GM12874 (cell line): ENCODE data around the gene MATR3.

Experiments used
- TF ChIP-seq, protein P1 (sequence below): IDR thresholded peaks from 2 replicates; pipeline ENCODE4 v1.5.1; 2011; ENCODE audit warnings: low read depth, mild to moderate bottlenecking, control low read depth, low read length, moderate library complexity; ENCODE audit not compliant: insufficient read depth

MATR3 gene

DNA sequence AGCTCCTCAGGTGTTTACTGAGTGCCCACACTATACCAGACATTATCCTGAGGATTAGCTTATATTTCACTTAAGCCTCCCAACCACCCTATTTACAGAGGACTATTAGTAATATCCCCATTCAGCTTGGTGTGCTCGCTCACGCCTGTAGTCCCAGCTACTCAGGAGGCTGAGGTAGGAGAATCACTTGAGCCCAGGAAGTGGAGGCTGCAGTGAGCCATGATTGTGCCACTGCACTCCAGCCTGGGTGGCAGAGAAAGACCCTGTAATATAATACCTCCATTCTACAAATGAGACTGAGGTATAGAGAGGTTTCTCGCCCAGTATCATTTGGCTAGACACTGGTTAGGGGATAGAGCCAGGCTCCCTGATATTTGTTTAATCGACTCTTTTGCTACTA, 18.0 kb upstream of the MATR3 start:
- TF ChIP-seq, protein P1, sequence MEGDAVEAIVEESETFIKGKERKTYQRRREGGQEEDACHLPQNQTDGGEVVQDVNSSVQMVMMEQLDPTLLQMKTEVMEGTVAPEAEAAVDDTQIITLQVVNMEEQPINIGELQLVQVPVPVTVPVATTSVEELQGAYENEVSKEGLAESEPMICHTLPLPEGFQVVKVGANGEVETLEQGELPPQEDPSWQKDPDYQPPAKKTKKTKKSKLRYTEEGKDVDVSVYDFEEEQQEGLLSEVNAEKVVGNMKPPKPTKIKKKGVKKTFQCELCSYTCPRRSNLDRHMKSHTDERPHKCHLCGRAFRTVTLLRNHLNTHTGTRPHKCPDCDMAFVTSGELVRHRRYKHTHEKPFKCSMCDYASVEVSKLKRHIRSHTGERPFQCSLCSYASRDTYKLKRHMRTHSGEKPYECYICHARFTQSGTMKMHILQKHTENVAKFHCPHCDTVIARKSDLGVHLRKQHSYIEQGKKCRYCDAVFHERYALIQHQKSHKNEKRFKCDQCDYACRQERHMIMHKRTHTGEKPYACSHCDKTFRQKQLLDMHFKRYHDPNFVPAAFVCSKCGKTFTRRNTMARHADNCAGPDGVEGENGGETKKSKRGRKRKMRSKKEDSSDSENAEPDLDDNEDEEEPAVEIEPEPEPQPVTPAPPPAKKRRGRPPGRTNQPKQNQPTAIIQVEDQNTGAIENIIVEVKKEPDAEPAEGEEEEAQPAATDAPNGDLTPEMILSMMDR, result no peak

DNA sequence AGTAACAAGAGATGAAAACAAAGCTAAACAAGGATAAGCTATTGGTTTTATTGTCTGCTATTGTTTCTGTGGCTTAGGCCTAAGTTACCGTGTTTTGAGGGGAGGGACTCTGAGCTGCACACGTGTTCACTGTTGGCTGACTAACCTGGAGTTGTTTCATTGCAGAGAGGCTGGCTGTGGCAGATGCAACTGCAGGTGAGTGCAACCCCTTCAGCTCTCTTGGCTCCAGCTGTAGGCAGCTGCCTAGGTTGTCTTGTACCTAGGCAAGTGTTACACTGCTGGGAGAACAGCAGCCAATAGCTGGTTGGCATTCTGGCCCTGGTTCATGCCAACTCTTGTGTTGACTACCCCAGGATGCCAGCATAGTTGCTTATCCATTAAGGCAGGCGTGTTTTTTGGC, 17.6 kb upstream of the MATR3 start:
- TF ChIP-seq, protein P1, result no peak

DNA sequence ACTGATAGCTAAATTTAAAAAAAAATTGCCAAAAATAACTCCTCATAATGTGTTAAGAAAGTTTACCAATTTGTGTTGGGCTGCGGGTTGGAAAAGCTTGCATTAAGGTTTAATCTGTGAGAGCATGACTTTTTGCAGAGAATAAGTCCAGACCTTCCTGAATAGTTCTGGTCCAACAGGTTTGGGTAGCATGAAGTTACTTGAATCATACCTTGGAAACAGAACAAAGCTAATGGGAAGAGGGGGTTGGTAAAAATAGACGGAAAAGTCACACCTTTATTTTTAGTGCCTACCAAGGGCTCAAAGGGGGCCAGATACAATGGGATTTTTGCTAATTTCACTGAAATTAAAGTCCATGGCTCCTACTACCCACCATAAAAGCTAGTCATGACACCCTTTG, 17.1 kb upstream of the MATR3 start:
- TF ChIP-seq, protein P1, result no peak

DNA sequence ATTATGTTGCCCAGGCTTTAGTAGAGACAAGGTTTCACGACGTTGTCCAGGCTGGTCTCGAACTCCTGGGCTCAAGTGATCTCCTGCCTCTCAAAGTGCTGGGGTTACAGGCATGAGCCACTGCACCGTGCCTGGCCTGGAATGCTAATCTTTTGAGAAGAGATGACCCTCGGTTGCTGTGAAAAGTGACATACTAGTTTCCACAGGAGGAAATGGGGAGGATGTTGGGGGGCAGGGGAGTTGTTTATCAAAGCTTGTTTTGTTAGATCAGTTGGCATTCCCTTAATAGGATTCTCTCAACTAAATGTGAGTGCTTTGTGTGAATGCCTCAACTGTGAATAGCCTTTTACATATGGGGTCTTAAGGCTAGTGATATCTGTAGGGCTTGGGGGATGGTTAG, 16.4 kb upstream of the MATR3 start:
- TF ChIP-seq, protein P1, result no peak

DNA sequence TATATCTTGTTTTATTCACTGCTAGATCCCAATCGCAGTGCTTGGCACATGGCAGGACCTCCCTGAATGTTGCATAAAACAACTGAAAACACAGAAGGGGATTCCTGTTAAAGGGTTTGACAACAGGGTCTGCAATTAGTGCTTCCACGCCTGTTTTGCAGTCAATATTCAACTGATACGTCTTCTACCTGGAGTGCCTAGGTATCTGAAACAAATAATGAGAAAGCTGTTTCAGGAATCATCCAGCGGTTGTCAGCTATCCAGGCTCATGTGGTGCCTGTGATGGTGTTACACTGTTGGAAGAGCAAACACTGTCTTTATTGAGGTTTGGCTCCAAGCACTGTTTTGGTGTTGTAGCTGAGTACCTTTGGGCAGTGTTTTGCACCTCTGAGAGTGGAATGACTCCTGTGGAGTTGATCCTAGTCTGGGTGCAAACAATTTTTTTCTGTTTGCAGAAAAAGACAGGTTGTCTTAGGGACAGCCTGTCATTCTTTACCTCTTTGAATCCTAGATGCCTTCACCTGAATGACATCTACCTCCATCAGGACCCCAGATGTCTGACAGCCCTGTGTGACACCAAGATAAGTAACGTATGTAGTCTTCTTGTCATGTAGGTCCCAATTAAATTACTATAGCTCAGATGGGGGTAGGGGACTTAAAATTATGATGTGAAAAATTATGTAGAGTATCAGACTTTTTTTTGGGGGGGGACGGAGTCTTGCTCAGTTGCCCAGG, 14.8 kb upstream of the MATR3 start:
- TF ChIP-seq, protein P1, result no peak

DNA sequence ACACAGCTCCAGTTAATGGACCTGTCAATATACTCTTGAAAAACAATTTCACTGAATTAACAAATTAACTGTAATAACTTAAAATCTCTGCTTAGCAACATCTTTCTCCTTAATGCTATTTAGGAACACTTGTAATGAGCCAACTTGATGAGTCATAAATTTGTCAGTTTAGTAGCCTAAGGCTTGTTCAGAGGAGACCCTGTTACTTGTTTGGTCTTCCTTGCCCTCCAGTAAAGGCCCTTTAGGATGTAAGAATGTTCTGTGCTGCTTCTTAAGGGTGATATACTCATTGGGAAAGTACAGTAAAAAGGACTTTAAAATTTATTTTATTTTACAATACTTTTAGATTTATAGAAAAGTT, 11.4 kb upstream of the MATR3 start:
- TF ChIP-seq, protein P1, result no peak

DNA sequence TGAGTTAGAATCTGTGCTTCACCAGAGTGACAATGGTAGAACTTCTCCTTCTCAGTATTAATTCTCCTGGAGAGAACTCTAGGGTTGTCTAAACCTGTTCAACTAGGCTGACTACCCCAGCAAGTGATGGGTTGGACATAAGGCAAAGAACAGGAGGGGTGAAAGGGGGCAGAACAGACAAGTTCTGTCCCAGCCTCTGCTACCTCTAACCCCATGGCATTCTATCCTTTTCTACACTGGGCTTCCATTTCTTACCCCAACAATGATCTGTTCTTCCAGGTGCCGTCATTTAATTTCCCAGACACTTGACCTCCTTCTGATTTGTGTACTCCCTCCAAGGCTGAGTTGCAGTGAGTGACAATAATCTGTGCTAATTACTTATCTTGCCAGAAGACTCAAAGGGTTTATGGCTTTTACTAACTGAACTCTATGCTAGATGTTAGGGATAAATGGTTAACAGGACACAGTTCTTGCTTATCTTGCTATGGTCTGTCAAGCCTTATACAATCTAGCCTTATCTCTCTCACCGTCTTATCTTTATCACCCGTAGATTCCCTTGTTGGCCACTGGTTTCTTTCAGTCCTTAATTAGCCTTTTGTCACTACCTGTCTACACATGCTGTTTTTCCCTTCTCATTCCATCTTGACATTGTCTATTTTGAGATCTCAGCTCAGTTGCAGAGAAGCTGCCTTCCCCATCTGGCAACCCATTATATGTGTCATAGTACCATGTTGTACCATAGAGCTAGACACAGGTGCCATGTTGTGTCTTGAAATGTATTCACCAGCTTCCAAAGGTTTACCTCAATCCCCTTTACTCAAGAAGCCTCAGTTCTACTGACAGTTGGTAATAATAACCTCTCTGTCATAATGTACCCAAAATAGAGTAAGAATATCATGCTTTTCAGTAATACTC, 10.0 kb upstream of the MATR3 start:
- TF ChIP-seq, protein P1, result no peak
